BE2C (cell line): ENCODE measurements around the gene CLDN4.
"Not testable (repeated sequence)": the region's sequence is repeated elsewhere in the genome, so short reads cannot be mapped to it uniquely, and the experiment has no call there.

ENCODE experiments used
- DNase-seq: peaks from one replicate; pipeline ENCODE4 v3.0.0-alpha.2; 2020
- H3K27me3 ChIP-seq: fragments of 250-450 bp; sonication (Bioruptor Pico); 2 replicates; pipeline ENCODE4 v1.5.1; 2020; ENCODE audit warnings: mild to moderate bottlenecking
- H3K36me3 ChIP-seq: fragments of 250-450 bp; sonication (Bioruptor Pico); 2 replicates; pipeline ENCODE4 v1.5.1; 2020; ENCODE audit warnings: mild to moderate bottlenecking
- H3K4me1 ChIP-seq: fragments of 250-450 bp; sonication (Bioruptor Pico); 2 replicates; pipeline ENCODE4 v1.5.1; 2020
- H3K4me3 ChIP-seq: 2 replicates; pipeline ENCODE4 v1.5.1; 2011; ENCODE audit warnings: low read depth, low read length
- H3K9me3 ChIP-seq: fragments of 250-450 bp; sonication (Bioruptor Pico); 2 replicates; pipeline ENCODE4 v1.5.1; 2020
- CTCF ChIP-seq: IDR thresholded peaks from 2 replicates; pipeline ENCODE4 v1.5.1; 2012; ENCODE audit warnings: mild to moderate bottlenecking, low read depth, low read length

CLDN4 gene

GRCh38 chr7:73833251-73833919 lies 2.6 kb downstream of the CLDN4 start:
- peaks cover 24% of the 10 kb centered on the region for H3K4me1 ChIP-seq
- H3K4me3 ChIP-seq = no peak overlapping the region

GRCh38 chr7:73834626-73835191 lies 3.9 kb downstream of the CLDN4 start:
- H3K27me3 ChIP-seq = no peaks in the 10 kb centered on the region
- no peak for DNase-seq
- no peaks in the 10 kb centered on the region for H3K36me3 ChIP-seq
- H3K4me3 ChIP-seq = no peak overlapping the region
- no peak for TF ChIP-seq CTCF
- H3K4me1 ChIP-seq = peaks cover 18% of the 10 kb centered on the region
- H3K9me3 ChIP-seq = no peaks in the 10 kb centered on the region

More at GRCh38 chr7:73833251-73833919, 2.6 kb downstream of the CLDN4 start:
- no peak for DNase-seq
- Histone ChIP-seq H3K27me3 (no peaks in the 10 kb centered on the region), H3K9me3 (no peaks in the 10 kb centered on the region), H3K36me3 (no peaks in the 10 kb centered on the region)
- TF ChIP-seq CTCF = no peak

GRCh38 chr7:73837167-73837566 lies 6.4 kb downstream of the CLDN4 start:
- DNase-seq, H3K4me3 ChIP-seq, H3K9me3 ChIP-seq, H3K36me3 ChIP-seq, H3K4me1 ChIP-seq, H3K27me3 ChIP-seq: not testable (repeated sequence)

- Histone ChIP-seq H3K9me3 (no peaks in the 10 kb centered on the region), H3K36me3 (no peaks in the 10 kb centered on the region), H3K27me3 (no peaks in the 10 kb centered on the region), H3K4me3 (no peak overlapping the region), H3K4me1 (no peaks in the 10 kb centered on the region)
- DNase-seq = no peak
- no peak for TF ChIP-seq CTCF
These were observed 7.8 kb downstream of the CLDN4 start for GRCh38 chr7:73838642-73839041.

- no peak for TF ChIP-seq CTCF
- no peak for DNase-seq
- H3K4me1 ChIP-seq = no peaks in the 10 kb centered on the region
- H3K9me3 ChIP-seq = no peaks in the 10 kb centered on the region
- H3K27me3 ChIP-seq = no peaks in the 10 kb centered on the region
- no peak overlapping the region for H3K4me3 ChIP-seq
- no peaks in the 10 kb centered on the region for H3K36me3 ChIP-seq
These were observed 8.5 kb downstream of the CLDN4 start for GRCh38 chr7:73839290-73839689.

GRCh38 chr7:73839743-73840714 lies 9.2 kb downstream of the CLDN4 start:
- DNase-seq = no peak
- Histone ChIP-seq H3K9me3 (no peaks in the 10 kb centered on the region), H3K4me3 (no peak overlapping the region), H3K27me3 (no peaks in the 10 kb centered on the region), H3K36me3 (no peaks in the 10 kb centered on the region), H3K4me1 (no peaks in the 10 kb centered on the region)
- peak; percentile 24 for TF ChIP-seq CTCF
